ENCODE data around the gene CD300E. TPM values are rescaled to one million over a fixed set of nuclear protein-coding genes. Genes with fewer than 3 reads are reported as not detected.
A peak's percentile ranks its signal among the peaks of the same experiment; 100 is the strongest.

Gene CD300E
- total RNA-seq, 2 experiments from 2014 or later, result 0.93 to 0.98 TPM

DNA sequence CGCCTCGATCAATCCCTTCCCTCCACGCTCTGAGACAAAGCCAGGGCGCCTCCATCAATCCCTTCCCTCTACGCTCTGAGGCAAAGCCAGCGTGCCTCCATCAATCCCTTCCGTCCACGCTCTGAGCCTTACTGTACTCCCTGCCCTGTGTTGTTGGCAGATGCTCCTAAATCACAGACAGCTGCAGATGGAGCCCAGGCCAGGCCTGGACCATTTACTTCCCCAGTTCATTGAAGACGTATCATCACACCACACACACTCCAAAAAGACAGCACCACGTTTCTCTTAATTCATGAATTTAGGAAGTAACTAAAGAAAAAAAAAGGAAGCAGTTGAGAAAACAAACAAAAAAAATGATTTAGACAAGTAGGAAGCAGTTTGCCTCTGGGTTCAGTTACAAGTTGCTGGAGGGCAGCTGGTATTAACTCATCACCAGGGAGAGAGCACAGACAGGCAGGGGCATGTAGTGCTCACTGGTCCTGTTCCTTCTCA lies 24.0 kb downstream of the CD300E start:
- intact Hi-C loops (cut with DNase I, micrococcal nuclease), result no loop called here
- no peak overlapping the region for H3K27ac Mint-ChIP-seq
- peak overlapping the region; percentile 11 for H3K4me3 Mint-ChIP-seq
- Histone ChIP-seq H3K27me3 (ENCODE audit: control insufficient read depth in 1 of 2, insufficient read depth in 2 of 2, low read length in 2 of 2) (peaks cover 0 to 11% of the 10 kb centered on the region in 2 experiments), H3K9me3 (ENCODE audit: control insufficient read depth in 1 of 2, insufficient read depth in 1 of 2, low read length in 2 of 2) (no peaks in the 10 kb centered on the region), H3K36me3 (ENCODE audit: insufficient read depth, low read length) (no peaks in the 10 kb centered on the region), H3K27ac (ENCODE audit: low read depth in 1 of 2, low read length in 2 of 2) (no peak overlapping the region), H3K4me3 (ENCODE audit: low read length) (no peak overlapping the region), H3K4me1 (ENCODE audit: insufficient read depth, low read length) (peaks cover 14% of the 10 kb centered on the region)
- peaks cover 41% of the 10 kb centered on the region for H3K4me1 Mint-ChIP-seq (ENCODE audit: low read depth)
- H3K36me3 Mint-ChIP-seq (ENCODE audit: low read depth), result no peaks in the 10 kb centered on the region
- peak in 3 of 14 experiments; percentile 24 to 47 (median 31) for DNase-seq
- CTCF ChIA-PET, result no interaction called here
- peaks cover 17% of the 10 kb centered on the region for H3K27me3 Mint-ChIP-seq
- no peaks in the 10 kb centered on the region for H3K9me3 Mint-ChIP-seq
- ATAC-seq (ENCODE audit: poor library complexity), result no peak
- TF ChIP-seq, protein P1, sequence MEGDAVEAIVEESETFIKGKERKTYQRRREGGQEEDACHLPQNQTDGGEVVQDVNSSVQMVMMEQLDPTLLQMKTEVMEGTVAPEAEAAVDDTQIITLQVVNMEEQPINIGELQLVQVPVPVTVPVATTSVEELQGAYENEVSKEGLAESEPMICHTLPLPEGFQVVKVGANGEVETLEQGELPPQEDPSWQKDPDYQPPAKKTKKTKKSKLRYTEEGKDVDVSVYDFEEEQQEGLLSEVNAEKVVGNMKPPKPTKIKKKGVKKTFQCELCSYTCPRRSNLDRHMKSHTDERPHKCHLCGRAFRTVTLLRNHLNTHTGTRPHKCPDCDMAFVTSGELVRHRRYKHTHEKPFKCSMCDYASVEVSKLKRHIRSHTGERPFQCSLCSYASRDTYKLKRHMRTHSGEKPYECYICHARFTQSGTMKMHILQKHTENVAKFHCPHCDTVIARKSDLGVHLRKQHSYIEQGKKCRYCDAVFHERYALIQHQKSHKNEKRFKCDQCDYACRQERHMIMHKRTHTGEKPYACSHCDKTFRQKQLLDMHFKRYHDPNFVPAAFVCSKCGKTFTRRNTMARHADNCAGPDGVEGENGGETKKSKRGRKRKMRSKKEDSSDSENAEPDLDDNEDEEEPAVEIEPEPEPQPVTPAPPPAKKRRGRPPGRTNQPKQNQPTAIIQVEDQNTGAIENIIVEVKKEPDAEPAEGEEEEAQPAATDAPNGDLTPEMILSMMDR (IDR thresholded peaks at IDR 0.05), result no peak
- POLR2A ChIA-PET, result interaction anchor here (0.7 kb wide), 1 partner anchor 66 kb away, joined by 3 read pairs; no protein-coding TSS in a partner anchor

DNA sequence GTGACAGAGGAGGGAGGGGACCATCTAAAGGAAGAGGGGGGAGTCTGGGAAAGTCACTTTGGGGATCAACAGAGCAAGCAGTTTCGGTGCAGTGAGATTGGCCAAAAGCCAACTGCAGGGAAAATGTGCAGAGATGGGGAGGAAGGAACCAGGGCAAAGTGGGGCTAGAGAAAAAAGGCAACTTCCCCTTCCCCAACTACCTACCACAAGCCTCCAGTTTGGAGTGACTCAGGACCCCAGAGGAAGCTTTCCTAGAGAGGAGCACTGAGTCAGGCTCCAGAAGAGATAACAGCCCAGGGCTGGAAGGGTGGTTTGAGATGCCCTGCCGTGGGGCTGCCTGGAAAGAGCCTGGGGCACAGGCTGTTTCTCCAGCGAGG lies 24.5 kb downstream of the CD300E start:
- intact Hi-C loops (cut with DNase I, micrococcal nuclease), result no loop called here

DNA sequence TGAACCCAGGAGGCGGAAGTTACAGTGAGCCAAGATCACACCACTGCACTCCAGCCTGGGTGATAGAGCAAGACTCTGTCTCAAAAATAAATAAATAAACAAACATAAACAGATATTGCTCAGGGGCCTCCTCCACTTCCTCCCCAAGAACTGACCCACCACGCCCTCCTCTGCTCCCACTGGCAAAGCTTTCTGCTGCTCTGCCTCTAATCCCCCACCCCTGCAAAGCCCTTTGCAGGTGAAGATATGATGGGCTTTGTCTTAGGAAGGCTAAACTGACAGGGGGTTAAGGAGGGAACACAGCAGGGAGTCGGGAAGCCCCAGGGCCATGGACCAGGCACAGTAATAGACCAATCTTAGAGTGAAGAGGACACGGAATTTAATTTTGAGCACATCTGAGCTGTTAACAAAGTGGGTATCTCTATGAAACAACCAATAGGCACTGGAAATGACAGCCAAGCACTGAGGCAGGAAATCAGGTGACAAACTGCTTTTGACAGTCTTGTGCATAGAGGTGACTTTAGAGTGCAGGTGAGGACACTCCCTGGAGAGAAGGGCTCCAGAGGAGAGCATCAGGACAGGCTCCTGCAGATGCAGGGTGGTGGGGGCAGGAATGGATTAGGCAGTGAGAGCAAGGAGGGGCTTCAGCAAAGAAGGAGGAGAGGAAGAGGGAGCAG lies 25.1 kb downstream of the CD300E start:
- H3K27me3 Mint-ChIP-seq, result peaks cover 17% of the 10 kb centered on the region
- no peak overlapping the region for H3K27ac ChIP-seq (ENCODE audit: low read depth in 1 of 2, low read length in 2 of 2)
- ATAC-seq (ENCODE audit: poor library complexity), result peak; percentile 61
- H3K4me1 ChIP-seq (ENCODE audit: insufficient read depth, low read length), result peaks cover 12% of the 10 kb centered on the region
- no peaks in the 10 kb centered on the region for H3K9me3 ChIP-seq (ENCODE audit: control insufficient read depth in 1 of 2, insufficient read depth in 1 of 2, low read length in 2 of 2)
- no peaks in the 10 kb centered on the region for H3K36me3 ChIP-seq (ENCODE audit: insufficient read depth, low read length)
- H3K4me1 Mint-ChIP-seq (ENCODE audit: low read depth), result peaks cover 38% of the 10 kb centered on the region
- H3K27ac Mint-ChIP-seq, result peak overlapping the region; percentile 2
- DNase-seq, result no peak
- no peak overlapping the region for H3K4me3 ChIP-seq (ENCODE audit: low read length)
- H3K4me3 Mint-ChIP-seq, result no peak overlapping the region
- no peaks in the 10 kb centered on the region for H3K36me3 Mint-ChIP-seq (ENCODE audit: low read depth)
- CTCF ChIA-PET, result no interaction called here
- TF ChIP-seq, protein P1 (IDR thresholded peaks at IDR 0.05), result no peak
- intact Hi-C loops (cut with DNase I, micrococcal nuclease), result no loop called here
- no peaks in the 10 kb centered on the region for H3K9me3 Mint-ChIP-seq
- POLR2A ChIA-PET, result no interaction called here
- peaks cover 0 to 8% of the 10 kb centered on the region in 2 experiments for H3K27me3 ChIP-seq (ENCODE audit: control insufficient read depth in 1 of 2, insufficient read depth in 2 of 2, low read length in 2 of 2)

More for the DNA sequence above, 24.5 kb downstream of the CD300E start:
- Histone ChIP-seq H3K4me1 (ENCODE audit: insufficient read depth, low read length) (peaks cover 12% of the 10 kb centered on the region), H3K36me3 (ENCODE audit: insufficient read depth, low read length) (no peaks in the 10 kb centered on the region), H3K4me3 (ENCODE audit: low read length) (no peak overlapping the region), H3K27me3 (ENCODE audit: control insufficient read depth in 1 of 2, insufficient read depth in 2 of 2, low read length in 2 of 2) (peaks cover 0 to 11% of the 10 kb centered on the region in 2 experiments), H3K9me3 (ENCODE audit: control insufficient read depth in 1 of 2, insufficient read depth in 1 of 2, low read length in 2 of 2) (no peaks in the 10 kb centered on the region), H3K27ac (ENCODE audit: low read depth in 1 of 2, low read length in 2 of 2) (no peak overlapping the region)
- peaks cover 41% of the 10 kb centered on the region for H3K4me1 Mint-ChIP-seq (ENCODE audit: low read depth)
- peaks cover 17% of the 10 kb centered on the region for H3K27me3 Mint-ChIP-seq
- no peaks in the 10 kb centered on the region for H3K9me3 Mint-ChIP-seq
- POLR2A ChIA-PET, result no interaction called here
- peak overlapping the region; percentile 2 for H3K27ac Mint-ChIP-seq
- ATAC-seq (ENCODE audit: poor library complexity) (no peak), DNase-seq (peak in 3 of 14 experiments; percentile 2 to 56 (median 53))
- CTCF ChIA-PET, result no interaction called here
- H3K4me3 Mint-ChIP-seq, result no peak overlapping the region
- TF ChIP-seq, protein P1 (IDR thresholded peaks at IDR 0.05), result no peak
- H3K36me3 Mint-ChIP-seq (ENCODE audit: low read depth), result no peaks in the 10 kb centered on the region

Data from CD4-positive, alpha-beta T cell (primary cell).